Heart left ventricle (tissue), 16 donors: Measurements from ENCODE around the gene ULK4. TPM values are rescaled to one million over a fixed set of nuclear protein-coding genes. Genes with fewer than 3 reads are reported as not detected.

Source experiments
- ATAC-seq, 4 donors: fragments of 200-7000 bp; cut with Tn5 transposase; one replicate each; pipeline ENCODE4 v1.9.1; 2020 to 2022; ENCODE audit warnings: moderate library complexity in 4 of 4, mild to moderate bottlenecking in 3 of 4, moderate number of reproducible peaks in 1 of 4
- DNase-seq, 5 donors: peaks; one replicate each; pipeline ENCODE4 v3.0.0-alpha.2; 2020
- H3K27ac ChIP-seq, 12 donors: fragments of 200-600 bp; sonication (generic) in 4 of 12; one replicate each; pipeline versions ENCODE4 v1.5.0 to v1.8.0; 2016 to 2022; ENCODE audit warnings: mild to moderate bottlenecking in 2 of 12
- H3K27me3 ChIP-seq, 9 donors: fragments of 200-600 bp; sonication (generic) in 2 of 9; one replicate each; pipeline versions ENCODE4 v1.5.1 to v1.8.0; 2016 to 2022; ENCODE audit warnings: mild to moderate bottlenecking in 3 of 9
- H3K36me3 ChIP-seq, 9 donors: fragments of 200-600 bp; sonication (generic) in 2 of 9; one replicate each; pipeline versions ENCODE4 v1.5.0 to v1.8.0; 2018 to 2022; ENCODE audit warnings: mild to moderate bottlenecking in 2 of 9
- H3K4me1 ChIP-seq, 12 donors: fragments of 200-600 bp; sonication (generic) in 4 of 12; one replicate each; pipeline versions ENCODE4 v1.5.0 to v1.8.0; 2016 to 2022; ENCODE audit warnings: mild to moderate bottlenecking in 3 of 12
- H3K4me3 ChIP-seq, 12 donors: fragments of 200-600 bp; sonication (generic) in 4 of 12; one replicate each; pipeline versions ENCODE4 v1.5.0 to v1.8.0; 2017 to 2022; ENCODE audit warnings: mild to moderate bottlenecking in 9 of 12, moderate library complexity in 4 of 12
- H3K9me3 ChIP-seq, 12 donors: fragments of 200-600 bp; sonication (generic) in 4 of 12; one replicate each; pipeline versions ENCODE4 v1.5.0 to v1.8.0; 2016 to 2022; ENCODE audit warnings: mild to moderate bottlenecking in 1 of 12
- POLR2A ChIP-seq, 2 donors: fragments of 450-650 bp; IDR thresholded peaks; one replicate each; pipeline ENCODE4 v1.6.1; 2017; ENCODE audit warnings: antibody characterized with exemption in 2 of 2, mild to moderate bottlenecking in 2 of 2, moderate library complexity in 2 of 2
- WGBS, 4 donors: extraction: QIAGEN DNeasy Blood & Tissue Kit in 2 of 4; methylation state at CpG; one replicate each; pipeline versions ENCODE4 v1.1.5 to v1.1.7; 2013 to 2018; 5-methylcytosine and 5-hydroxymethylcytosine counted together
- intact Hi-C, 10 donors: fragments of 100-400 bp; cut with DNase I; formaldehyde crosslinking; loops; one replicate each; pipeline versions ENCODE4 v1.11.1 to v1.14.2; 2022
- polyA plus RNA-seq, 2 donors: library from polyadenylated mRNA; stranded (reverse); fragments of 200-250 nt; gene quantifications; one replicate each; pipeline ENCODE4 v1.2.3, GENCODE V29; 2013
- total RNA-seq, 9 donors: library from RNA; depleted of rRNA in 2 of 9; stranded (reverse); fragments of >200 nt in 2 of 9; fragmentation: NEBNext Ultra II Directional in 3 of 9; extraction: Animal tissue kit (Norgen Biotek cat#: 25700) in 3 of 9; gene quantifications; one replicate each; pipeline versions ENCODE4 v1.1.0 to v1.2.4, GENCODE V29; 2016 to 2023
- TF ChIP-seq, protein P1 (sequence below), 12 donors: fragments of 200-600 bp; sonication (generic) in 4 of 12; IDR thresholded peaks; one replicate each; pipeline versions ENCODE4 v1.5.0 to v1.8.0; 2018 to 2022; ENCODE audit warnings: antibody characterized with exemption in 12 of 12, mild to moderate bottlenecking in 5 of 12
- donor health status: ischemic (EF 13 %, LVEDD 7.1; RV severe dilation, severe dysfunction).
- donor health status: healthy with polysubstance abuse.
- donor health status: DM: no; HTN: yes; CAD: no.
- donor health status: DM: no; HTN: no; CAD: no.
- donor health status: ischemic (EF 25% LVEDD 6.9; RV normal size, moderate dysfunction).
- donor health status: ischemic (EF 25% LVEDD 5.7; RV mildly dilated, moderate dysfunction).
- donor health status: healthy.
- donor health status: DM: yes; HTN: yes; CAD: no.
- donor health status: ischemic (EF 35%, LVEDD 5.7; RV mildly dilated, moderate dysfunction).
- donor health status: nonischemic (EF 11% LVEDD 7.7; RV severe dilation, severe dysfunction).
- donor health status: DM: yes; HTN: yes; CAD: no.
- donor health status: PGD.
- donor health status: ischemic (EF 29% LVEDD 5.4; RV normal size, mild dysfunction).
- donor health status: nonischemic (EF 23%, LVEDD 6.1; RV moderate dilation, normal function).

Gene ULK4
- total and polyA plus RNA-seq, 11 donors, result 0.91 to 6.1 (median 2.1) TPM

DNA sequence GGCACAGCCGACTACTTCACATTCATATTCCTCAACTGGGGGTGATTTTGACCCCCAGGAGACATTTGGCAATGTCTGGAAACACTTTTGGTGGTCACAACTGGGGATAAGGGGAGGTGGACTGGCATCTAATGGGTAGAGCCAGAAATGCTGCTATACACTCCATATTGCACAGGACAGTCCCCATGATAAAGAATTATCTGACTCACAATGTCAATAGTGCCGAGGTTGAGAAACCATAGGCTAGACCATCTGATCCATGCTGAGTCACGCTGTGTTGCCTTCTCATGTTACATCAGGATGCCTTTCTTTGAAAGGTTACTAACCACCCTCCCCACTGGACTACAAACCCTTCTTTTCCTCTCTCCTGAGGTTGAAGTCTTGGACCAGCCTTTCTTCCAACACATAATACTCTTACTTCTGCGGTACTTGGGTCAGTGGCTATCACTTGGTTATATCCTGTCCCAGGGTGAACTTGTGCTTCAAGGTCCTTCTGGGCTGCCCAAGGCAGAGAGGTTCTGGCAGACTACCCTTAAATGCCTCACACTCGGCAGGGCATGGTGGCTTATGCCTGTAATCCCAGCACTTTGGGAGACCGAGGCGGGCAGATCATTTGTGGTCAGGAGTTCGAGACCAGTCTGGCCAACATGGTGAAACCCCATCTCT, 693.8 kb downstream of the ULK4 start:
- TF ChIP-seq, protein P1, sequence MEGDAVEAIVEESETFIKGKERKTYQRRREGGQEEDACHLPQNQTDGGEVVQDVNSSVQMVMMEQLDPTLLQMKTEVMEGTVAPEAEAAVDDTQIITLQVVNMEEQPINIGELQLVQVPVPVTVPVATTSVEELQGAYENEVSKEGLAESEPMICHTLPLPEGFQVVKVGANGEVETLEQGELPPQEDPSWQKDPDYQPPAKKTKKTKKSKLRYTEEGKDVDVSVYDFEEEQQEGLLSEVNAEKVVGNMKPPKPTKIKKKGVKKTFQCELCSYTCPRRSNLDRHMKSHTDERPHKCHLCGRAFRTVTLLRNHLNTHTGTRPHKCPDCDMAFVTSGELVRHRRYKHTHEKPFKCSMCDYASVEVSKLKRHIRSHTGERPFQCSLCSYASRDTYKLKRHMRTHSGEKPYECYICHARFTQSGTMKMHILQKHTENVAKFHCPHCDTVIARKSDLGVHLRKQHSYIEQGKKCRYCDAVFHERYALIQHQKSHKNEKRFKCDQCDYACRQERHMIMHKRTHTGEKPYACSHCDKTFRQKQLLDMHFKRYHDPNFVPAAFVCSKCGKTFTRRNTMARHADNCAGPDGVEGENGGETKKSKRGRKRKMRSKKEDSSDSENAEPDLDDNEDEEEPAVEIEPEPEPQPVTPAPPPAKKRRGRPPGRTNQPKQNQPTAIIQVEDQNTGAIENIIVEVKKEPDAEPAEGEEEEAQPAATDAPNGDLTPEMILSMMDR (IDR thresholded peaks at IDR 0.05), result no peak
- TF ChIP-seq POLR2A (IDR thresholded peaks at IDR 0.05), result no peak
- H3K27ac ChIP-seq, result no peak overlapping the region
- no peak for ATAC-seq
- 92 to 97% (median 95%) methylated on average over 8 of the region's 8 CpGs for WGBS, 4 donors
- no peaks in the 10 kb centered on the region for H3K36me3 ChIP-seq
- H3K4me3 ChIP-seq, result no peak overlapping the region
- H3K4me1 ChIP-seq, result peaks cover 0 to 8% (median 2%) of the 10 kb centered on the region in 12 donors
- peaks cover 0 to 11% (median 0%) of the 10 kb centered on the region in 12 donors for H3K9me3 ChIP-seq
- no peak for DNase-seq
- intact Hi-C loops, result no loop called here
- H3K27me3 ChIP-seq, result no peaks in the 10 kb centered on the region

- TF ChIP-seq, protein P1 (IDR thresholded peaks at IDR 0.05), result no peak
- TF ChIP-seq POLR2A (IDR thresholded peaks at IDR 0.05), result no peak
- no peak overlapping the region for H3K27ac ChIP-seq
- 21 to 30% (median 22%) methylated on average over 3 of the region's 3 CpGs for WGBS, 4 donors
- ATAC-seq (peak in 2 of 4 donors; percentile 45 to 46), DNase-seq (no peak)
- H3K4me3 ChIP-seq, result no peak overlapping the region
- no peaks in the 10 kb centered on the region for H3K9me3 ChIP-seq
- H3K4me1 ChIP-seq, result peaks cover 0 to 8% (median 2%) of the 10 kb centered on the region in 12 donors
- intact Hi-C loops, result no loop called here
- no peaks in the 10 kb centered on the region for H3K27me3 ChIP-seq
- no peaks in the 10 kb centered on the region for H3K36me3 ChIP-seq
These were observed 696.1 kb downstream of the ULK4 start for GRCh38 chr3:41265823-41266273.

GRCh38 chr3:41265011-41265545, 696.8 kb downstream of the ULK4 start:
- no peak overlapping the region for H3K27ac ChIP-seq
- no peaks in the 10 kb centered on the region for H3K36me3 ChIP-seq
- no peak overlapping the region for H3K4me3 ChIP-seq
- H3K9me3 ChIP-seq, result no peaks in the 10 kb centered on the region
- H3K4me1 ChIP-seq, result peaks cover 0 to 8% (median 2%) of the 10 kb centered on the region in 12 donors
- DNase-seq (no peak), ATAC-seq (no peak)
- no peaks in the 10 kb centered on the region for H3K27me3 ChIP-seq
- intact Hi-C loops, result no loop called here
- TF ChIP-seq, protein P1 (IDR thresholded peaks at IDR 0.05), result no peak
- no peak for TF ChIP-seq POLR2A (IDR thresholded peaks at IDR 0.05)
- 93 to 98% (median 94%) methylated on average over 8 to 11 of the region's 11 CpGs for WGBS, 4 donors

DNA sequence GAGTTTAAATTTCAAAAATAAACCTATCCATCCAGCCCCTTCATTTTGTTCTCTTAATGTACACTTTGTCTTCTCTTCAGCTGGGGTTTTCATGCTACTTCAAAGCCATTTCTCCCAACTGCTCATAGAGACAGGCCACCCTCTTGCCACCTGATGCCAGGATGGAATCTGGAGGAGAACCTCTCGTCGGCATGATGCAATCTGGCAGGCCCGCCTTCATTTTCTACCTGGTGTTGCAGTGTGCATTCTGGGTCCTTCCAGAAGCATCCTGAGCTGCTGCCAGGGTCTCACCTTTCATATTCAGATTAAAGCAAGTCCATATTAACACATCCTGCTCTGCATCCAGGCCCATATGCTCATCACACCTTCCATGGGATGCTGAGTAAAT, 701.8 kb downstream of the ULK4 start:
- no peak for ATAC-seq
- no peak for TF ChIP-seq POLR2A (IDR thresholded peaks at IDR 0.05)
- TF ChIP-seq, protein P1 (IDR thresholded peaks at IDR 0.05), result no peak
- no peaks in the 10 kb centered on the region for H3K27me3 ChIP-seq
- H3K4me1 ChIP-seq, result no peaks in the 10 kb centered on the region
- 94 to 98% (median 96%) methylated on average over 3 of the region's 3 CpGs for WGBS, 4 donors
- H3K27ac ChIP-seq, result no peak overlapping the region
- no peak overlapping the region for H3K4me3 ChIP-seq
- H3K9me3 ChIP-seq, result no peaks in the 10 kb centered on the region
- no peaks in the 10 kb centered on the region for H3K36me3 ChIP-seq
- no peak for DNase-seq
- intact Hi-C loops, result no loop called here
